HepG2 (cell line): Measurements from ENCODE around the gene SEC14L2. TPM values are rescaled to one million over a fixed set of nuclear protein-coding genes. Genes with fewer than 3 reads are reported as not detected.

Experiments used
- ATF2 ChIP-seq: sonication (generic); formaldehyde crosslinking; IDR thresholded peaks from 2 replicates; pipeline ENCODE4 v1.4.0; 2020; ENCODE audit warnings: missing genetic modification reagents
- BCL3 ChIP-seq: sonication (generic); formaldehyde crosslinking; IDR thresholded peaks from 2 replicates; pipeline ENCODE4 v1.5.1; 2020; ENCODE audit warnings: mild to moderate bottlenecking, missing genetic modification reagents, moderate library complexity
- EEA1 ChIP-seq: sonication (generic); formaldehyde crosslinking; IDR thresholded peaks from 2 replicates; pipeline ENCODE4 v1.5.1; 2020; ENCODE audit warnings: mild to moderate bottlenecking, missing genetic modification reagents, borderline replicate concordance
- HNRNPL ChIP-seq: fragments of 200-400 bp; formaldehyde crosslinking; IDR thresholded peaks from 2 replicates; pipeline ENCODE4 v1.6.1; 2017; ENCODE audit warnings: mild to moderate bottlenecking, low read depth, low read length
- IKZF4 ChIP-seq: sonication (generic); formaldehyde crosslinking; IDR thresholded peaks from 2 replicates; pipeline ENCODE4 v1.5.1; 2020; ENCODE audit warnings: borderline replicate concordance, mild to moderate bottlenecking, low read depth, missing genetic modification reagents; ENCODE audit errors: not compliant biosample characterization
- KDM3A ChIP-seq: IDR thresholded peaks from 2 replicates; pipeline ENCODE4 v1.6.1; 2018; ENCODE audit warnings: low read depth, missing compliant biosample characterization
- KMT2A ChIP-seq: sonication (generic); formaldehyde crosslinking; IDR thresholded peaks from 2 replicates; pipeline ENCODE4 v1.4.0; 2020; ENCODE audit warnings: missing genetic modification reagents
- MXD4 ChIP-seq: IDR thresholded peaks from 2 replicates; pipeline ENCODE4 v1.6.1; 2016; ENCODE audit warnings: mild to moderate bottlenecking, missing biosample characterization, missing genetic modification reagents
- MYC ChIP-seq: sonication (generic); formaldehyde crosslinking; IDR thresholded peaks from 2 replicates; pipeline ENCODE4 v1.9.0; 2021; ENCODE audit warnings: missing genetic modification reagents, borderline replicate concordance
- NFIC ChIP-seq: IDR thresholded peaks from 2 replicates; pipeline ENCODE4 v1.6.1; 2012; ENCODE audit warnings: mild to moderate bottlenecking, low read length, inconsistent platforms
- NONO ChIP-seq, 2 experiments: fragments of 450-650 bp in 1 of 2; sonication (generic) in 1 of 2; formaldehyde crosslinking in 1 of 2; IDR thresholded peaks in 1 of 2; conservative IDR thresholded peaks in 1 of 2; 2 replicates each; pipeline versions ENCODE4 v1.6.1 to v1.8.0; 2017 to 2022; ENCODE audit warnings: mild to moderate bottlenecking in 1 of 2, missing genetic modification reagents in 1 of 2, moderate library complexity in 1 of 2
- PLRG1 ChIP-seq: fragments of 450-650 bp; conservative IDR thresholded peaks from 2 replicates; pipeline ENCODE4 v1.6.1; 2016
- POLR2AphosphoS5 ChIP-seq: IDR thresholded peaks from 2 replicates; pipeline ENCODE4 v1.6.1; 2012; ENCODE audit warnings: low read depth, low read length
- RXRA ChIP-seq: sonication (generic); formaldehyde crosslinking; IDR thresholded peaks from 2 replicates; pipeline ENCODE4 v1.5.1; 2020; ENCODE audit warnings: missing genetic modification reagents
- SP5 ChIP-seq: IDR thresholded peaks from 2 replicates; pipeline ENCODE4 v1.6.1; 2016; ENCODE audit warnings: low read depth, borderline replicate concordance
- THAP11 ChIP-seq: IDR thresholded peaks from 2 replicates; pipeline ENCODE4 v1.6.1; 2016; ENCODE audit warnings: missing biosample characterization, missing genetic modification reagents
- ZC3H13 ChIP-seq: sonication (generic); formaldehyde crosslinking; IDR thresholded peaks from 2 replicates; pipeline ENCODE4 v1.8.1; 2023; ENCODE audit warnings: mild to moderate bottlenecking, missing genetic modification reagents, moderate library complexity
- ZNF124 ChIP-seq: sonication (generic); formaldehyde crosslinking; IDR thresholded peaks from 2 replicates; pipeline ENCODE4 v1.4.0; 2020; ENCODE audit warnings: missing genetic modification reagents
- ZNF274 ChIP-seq: sonication (generic); formaldehyde crosslinking; IDR thresholded peaks from 2 replicates; pipeline ENCODE4 v1.5.1; 2020; ENCODE audit warnings: mild to moderate bottlenecking, missing genetic modification reagents
- ZNF564 ChIP-seq: sonication (generic); formaldehyde crosslinking; IDR thresholded peaks from 2 replicates; pipeline ENCODE4 v1.8.1; 2023; ENCODE audit warnings: mild to moderate bottlenecking, missing genetic modification reagents
- ZNF569 ChIP-seq: sonication (generic); formaldehyde crosslinking; IDR thresholded peaks from 2 replicates; pipeline ENCODE4 v1.5.0; 2020; ENCODE audit warnings: mild to moderate bottlenecking, missing genetic modification reagents, moderate library complexity, borderline replicate concordance
- ZNF577 ChIP-seq: sonication (generic); formaldehyde crosslinking; IDR thresholded peaks from 2 replicates; pipeline ENCODE4 v1.4.0; 2020; ENCODE audit warnings: mild to moderate bottlenecking, low read depth, missing genetic modification reagents, borderline replicate concordance
- ZNF740 ChIP-seq: sonication (generic); formaldehyde crosslinking; IDR thresholded peaks from 2 replicates; pipeline ENCODE4 v1.4.0; 2020; ENCODE audit warnings: missing genetic modification reagents
- ZNF761 ChIP-seq: sonication (generic); formaldehyde crosslinking; conservative IDR thresholded peaks from 2 replicates; pipeline ENCODE4 v1.4.0; 2020; ENCODE audit warnings: mild to moderate bottlenecking, missing genetic modification reagents
- ZNF784 ChIP-seq: sonication (generic); formaldehyde crosslinking; IDR thresholded peaks from 2 replicates; pipeline ENCODE4 v1.5.1; 2020; ENCODE audit warnings: missing genetic modification reagents, mild to moderate bottlenecking, borderline replicate concordance
- ZNF879 ChIP-seq: sonication (generic); formaldehyde crosslinking; IDR thresholded peaks from 2 replicates; pipeline ENCODE4 v1.8.1; 2023; ENCODE audit warnings: missing genetic modification reagents
- ZSCAN21 ChIP-seq: sonication (generic); formaldehyde crosslinking; IDR thresholded peaks from 2 replicates; pipeline ENCODE4 v1.8.0; 2022; ENCODE audit warnings: mild to moderate bottlenecking, missing genetic modification reagents, moderate library complexity, borderline replicate concordance
- polyA plus RNA-seq, 8 experiments: library from polyadenylated mRNA; depleted of rRNA in 3 of 8; stranded (reverse) in 7 of 8; unstranded in 1 of 8; fragments of >200 nt; fragmentation: Illumina TruSeq in 4 of 8; extraction: Trizol in 4 of 8; gene quantifications; 2 replicates each; pipeline versions ENCODE4 v1.2.1 to v1.2.3, GENCODE V29; 2011 to 2016; ENCODE audit warnings: low read depth in 4 of 8, missing spikeins in 1 of 8, mixed read lengths in 1 of 8; ENCODE audit not compliant: insufficient read depth in 1 of 8
- total RNA-seq, 5 experiments: library from RNA; depleted of rRNA; stranded (reverse); fragments of >200 nt; fragmentation: Illumina TruSeq; extraction: Trizol; gene quantifications; 2 replicates each; pipeline ENCODE4 v1.2.3, GENCODE V29; 2016; ENCODE audit warnings: low read depth in 1 of 5

SEC14L2 gene
- total and polyA plus RNA-seq, 2 of the 13 experiments (the other 11 are each of a cell fraction or from before 2014, with no cell fraction given) = 4.1 to 5.1 TPM

- TF ChIP-seq ZNF784 (CRISPR knock-in tag) (no peak), SP5 (peak; percentile 9; the same call in 1 of the 2 replicates), ZNF274 (CRISPR knock-in tag) (peak; percentile 84; the same call in 1 of the 2 replicates), ZNF740 (CRISPR knock-in tag) (no peak), BCL3 (CRISPR knock-in tag) (0 out of 2 replicates have a peak, but pooled peaks have one; percentile 16), ZC3H13 (CRISPR knock-in tag) (no peak), ZNF761 (0 out of 2 replicates have a peak, but pooled peaks have one; percentile 29), NONO (IDR thresholded peaks at IDR 0.05) (no peak), NONO (CRISPR knock-in tag; conservative IDR thresholded peaks at IDR 0.05) (peak; percentile 49; the same call in 1 of the 2 replicates), HNRNPL (0 out of 2 replicates have a peak, but pooled peaks have one; percentile 23), ZNF569 (CRISPR knock-in tag) (no peak), ZNF577 (no peak), ZSCAN21 (peak; percentile 71; the same call in 1 of the 2 replicates), ZNF124 (CRISPR knock-in tag) (peak; percentile 24; the same call in 1 of the 2 replicates), ATF2 (CRISPR knock-in tag) (peak; percentile 31; the same call in 1 of the 2 replicates), ZNF879 (CRISPR knock-in tag) (no peak), KDM3A (0 out of 2 replicates have a peak, but pooled peaks have one; percentile 33), EEA1 (CRISPR knock-in tag) (no peak), ZNF564 (CRISPR knock-in tag) (peak; percentile 74; the same call in 1 of the 2 replicates), MXD4 (CRISPR knock-in tag) (peak; percentile 51), RXRA (no peak), KMT2A (CRISPR knock-in tag) (peak; percentile 40; the same call in 1 of the 2 replicates), PLRG1 (no peak), NFIC (no peak), IKZF4 (peak; percentile 30), THAP11 (CRISPR knock-in tag) (peak; percentile 57; the same call in 1 of the 2 replicates), POLR2AphosphoS5 (peak; percentile 61), MYC (CRISPR knock-in tag) (peak; percentile 70)
Observed at GRCh38 chr22:30425616-30426387, 29.0 kb downstream of the SEC14L2 start, which contains the start of gene MTFP1 (continued).
